BE2C (cell line): ENCODE data around the gene ALDOA.

Experiments
- DNase-seq: peaks from one replicate; pipeline ENCODE4 v3.0.0-alpha.2; 2020
- H3K27me3 ChIP-seq: fragments of 250-450 bp; sonication (Bioruptor Pico); 2 replicates; pipeline ENCODE4 v1.5.1; 2020; ENCODE audit warnings: mild to moderate bottlenecking
- H3K36me3 ChIP-seq: fragments of 250-450 bp; sonication (Bioruptor Pico); 2 replicates; pipeline ENCODE4 v1.5.1; 2020; ENCODE audit warnings: mild to moderate bottlenecking
- H3K4me1 ChIP-seq: fragments of 250-450 bp; sonication (Bioruptor Pico); 2 replicates; pipeline ENCODE4 v1.5.1; 2020
- H3K4me3 ChIP-seq: 2 replicates; pipeline ENCODE4 v1.5.1; 2011; ENCODE audit warnings: low read depth, low read length
- H3K9me3 ChIP-seq: fragments of 250-450 bp; sonication (Bioruptor Pico); 2 replicates; pipeline ENCODE4 v1.5.1; 2020
- CTCF ChIP-seq: IDR thresholded peaks from 2 replicates; pipeline ENCODE4 v1.5.1; 2012; ENCODE audit warnings: mild to moderate bottlenecking, low read depth, low read length

The ALDOA gene

GRCh38 chr16:30084816-30085159 is 19.2 kb downstream of the ALDOA start:
- no peak overlapping the region for H3K4me3 ChIP-seq
- no peak for DNase-seq
- TF ChIP-seq CTCF = no peak
- H3K27me3 ChIP-seq = no peaks in the 10 kb centered on the region
- no peaks in the 10 kb centered on the region for H3K9me3 ChIP-seq
- H3K36me3 ChIP-seq = peaks cover 57% of the 10 kb centered on the region
- peaks cover 5% of the 10 kb centered on the region; the same call in 1 of the 2 replicates for H3K4me1 ChIP-seq

GRCh38 chr16:30085247-30085646 is 19.7 kb downstream of the ALDOA start:
- H3K4me3 ChIP-seq = no peak overlapping the region
- peak; percentile 66 for DNase-seq
- peaks cover 5% of the 10 kb centered on the region; the same call in 1 of the 2 replicates for H3K4me1 ChIP-seq
- H3K9me3 ChIP-seq = no peaks in the 10 kb centered on the region
- peaks cover 54% of the 10 kb centered on the region for H3K36me3 ChIP-seq
- no peaks in the 10 kb centered on the region for H3K27me3 ChIP-seq
- TF ChIP-seq CTCF = peak; percentile 48; the same call in 1 of the 2 replicates

- Histone ChIP-seq H3K4me3 (no peak overlapping the region), H3K4me1 (peaks cover 5% of the 10 kb centered on the region; the same call in 1 of the 2 replicates), H3K36me3 (peaks cover 49% of the 10 kb centered on the region), H3K9me3 (no peaks in the 10 kb centered on the region), H3K27me3 (no peaks in the 10 kb centered on the region)
- DNase-seq = no peak
- no peak for TF ChIP-seq CTCF
Observed at GRCh38 chr16:30085820-30086219, 20.3 kb downstream of the ALDOA start.

- TF ChIP-seq CTCF = no peak
- peaks cover 5% of the 10 kb centered on the region; the same call in 1 of the 2 replicates for H3K4me1 ChIP-seq
- peaks cover 42% of the 10 kb centered on the region for H3K36me3 ChIP-seq
- no peak for DNase-seq
- H3K4me3 ChIP-seq = no peak overlapping the region
- no peaks in the 10 kb centered on the region for H3K9me3 ChIP-seq
- H3K27me3 ChIP-seq = no peaks in the 10 kb centered on the region
Observed at GRCh38 chr16:30086291-30087140, 21.0 kb downstream of the ALDOA start.

- no peaks in the 10 kb centered on the region for H3K9me3 ChIP-seq
- peaks cover 5% of the 10 kb centered on the region; the same call in 1 of the 2 replicates for H3K4me1 ChIP-seq
- no peaks in the 10 kb centered on the region for H3K27me3 ChIP-seq
- H3K4me3 ChIP-seq = no peak overlapping the region
- H3K36me3 ChIP-seq = peaks cover 36% of the 10 kb centered on the region
- no peak for TF ChIP-seq CTCF
- DNase-seq = no peak
Observed at GRCh38 chr16:30087181-30087898, 21.8 kb downstream of the ALDOA start.
